Colon (tissue), 2 donors: ENCODE data around the gene TBC1D14.
"Not testable (repeated sequence)": the region's sequence is repeated elsewhere in the genome, so short reads cannot be mapped to it uniquely, and the experiment has no call there.

Experiments used
- FAIRE-seq: peaks from 2 replicates; lab custom pipeline; 2012; peaks lifted over from hg19 to GRCh38; lab: Jason Lieb, UNC
- donor health status: control.
- donor health status: control.

The TBC1D14 gene

DNA sequence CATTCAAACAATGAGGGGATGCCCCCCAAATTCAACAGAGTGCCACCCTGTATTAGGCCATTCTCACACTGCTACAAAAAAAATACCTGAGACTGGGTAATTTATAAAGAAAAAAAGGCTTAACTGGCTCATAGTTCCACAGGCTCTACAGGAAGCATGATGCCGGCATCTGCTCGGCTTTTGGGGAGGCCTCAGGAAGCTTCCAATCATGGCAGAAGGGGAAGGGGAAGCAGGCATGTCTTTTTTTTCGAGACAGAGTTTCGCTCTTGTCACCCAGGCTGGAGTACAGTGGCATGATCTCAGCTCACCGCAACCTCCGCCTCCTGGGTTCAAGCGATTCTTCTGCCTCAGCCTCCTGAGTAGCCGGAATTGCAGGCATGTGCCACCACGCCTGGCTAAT lies 18.7 kb upstream of the TBC1D14 start:
- FAIRE-seq: not testable (repeated sequence)

- FAIRE-seq: no peak
Observed at GRCh38 chr4:6891436-6892170, 18.0 kb upstream of the TBC1D14 start.

GRCh38 chr4:6892190-6892908 lies 17.3 kb upstream of the TBC1D14 start:
- FAIRE-seq: no peak

DNA sequence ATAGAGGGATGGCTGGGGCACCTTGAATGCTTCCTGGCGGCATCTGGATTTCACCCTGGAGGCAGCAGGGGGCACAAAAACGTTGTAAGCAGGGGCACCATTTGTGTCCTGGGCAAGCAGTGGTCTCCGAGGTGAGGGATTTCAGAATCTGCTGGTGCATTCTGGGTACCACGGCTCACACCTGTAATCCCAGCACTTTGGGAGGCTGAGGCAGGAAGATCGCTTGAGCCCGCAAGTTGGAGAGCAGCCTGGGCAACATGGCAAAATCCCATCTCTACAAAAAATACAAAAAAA lies 16.8 kb upstream of the TBC1D14 start:
- FAIRE-seq: no peak

- FAIRE-seq: no peak
Observed at GRCh38 chr4:6893449-6894085, 16.1 kb upstream of the TBC1D14 start.

DNA sequence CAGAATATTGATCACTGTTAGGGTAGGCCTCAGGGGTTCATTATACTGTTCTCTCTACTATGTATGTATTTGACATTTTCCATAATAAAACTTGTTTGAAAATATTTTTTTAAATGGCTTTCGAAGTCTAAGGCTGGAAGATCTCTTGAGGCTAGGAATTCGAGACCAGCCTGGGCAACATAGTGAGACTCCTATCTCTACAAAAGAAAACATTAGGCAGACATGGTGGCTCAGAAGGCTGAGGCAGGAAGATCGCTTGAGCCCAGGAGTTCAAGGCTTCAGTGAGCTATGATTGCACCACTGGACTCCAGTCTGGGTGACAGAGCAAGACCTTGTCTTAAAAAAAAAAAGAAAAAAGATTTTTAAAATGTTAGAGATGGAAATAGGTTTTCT lies 15.5 kb upstream of the TBC1D14 start:
- FAIRE-seq: no peak

- no peak for FAIRE-seq
Observed at GRCh38 chr4:6894528-6895498, 14.8 kb upstream of the TBC1D14 start.

GRCh38 chr4:6896035-6896434 lies 13.6 kb upstream of the TBC1D14 start:
- no peak for FAIRE-seq

DNA sequence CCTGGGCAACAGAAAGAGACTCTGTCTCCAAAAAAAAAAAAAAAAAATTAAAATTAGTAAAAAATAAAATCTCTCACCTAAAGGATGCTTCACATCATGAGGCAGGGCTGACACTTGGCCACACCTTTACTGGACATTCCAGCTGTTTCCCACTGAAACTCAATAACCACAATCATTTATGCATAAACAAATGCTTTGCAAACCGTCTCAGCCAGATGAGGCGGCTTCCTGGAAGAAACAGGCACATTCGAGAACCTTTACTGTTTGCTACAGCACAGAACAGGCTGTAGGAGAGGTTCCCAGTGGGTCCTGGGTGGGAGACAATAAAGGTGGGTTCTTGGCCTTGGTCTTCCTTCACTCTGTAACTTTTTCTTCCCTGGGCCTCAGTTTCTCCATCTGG lies 10.9 kb upstream of the TBC1D14 start:
- no peak for FAIRE-seq

GRCh38 chr4:6900181-6900812 lies 9.3 kb upstream of the TBC1D14 start:
- FAIRE-seq: no peak

GRCh38 chr4:6900956-6901355 lies 8.7 kb upstream of the TBC1D14 start:
- FAIRE-seq: no peak

DNA sequence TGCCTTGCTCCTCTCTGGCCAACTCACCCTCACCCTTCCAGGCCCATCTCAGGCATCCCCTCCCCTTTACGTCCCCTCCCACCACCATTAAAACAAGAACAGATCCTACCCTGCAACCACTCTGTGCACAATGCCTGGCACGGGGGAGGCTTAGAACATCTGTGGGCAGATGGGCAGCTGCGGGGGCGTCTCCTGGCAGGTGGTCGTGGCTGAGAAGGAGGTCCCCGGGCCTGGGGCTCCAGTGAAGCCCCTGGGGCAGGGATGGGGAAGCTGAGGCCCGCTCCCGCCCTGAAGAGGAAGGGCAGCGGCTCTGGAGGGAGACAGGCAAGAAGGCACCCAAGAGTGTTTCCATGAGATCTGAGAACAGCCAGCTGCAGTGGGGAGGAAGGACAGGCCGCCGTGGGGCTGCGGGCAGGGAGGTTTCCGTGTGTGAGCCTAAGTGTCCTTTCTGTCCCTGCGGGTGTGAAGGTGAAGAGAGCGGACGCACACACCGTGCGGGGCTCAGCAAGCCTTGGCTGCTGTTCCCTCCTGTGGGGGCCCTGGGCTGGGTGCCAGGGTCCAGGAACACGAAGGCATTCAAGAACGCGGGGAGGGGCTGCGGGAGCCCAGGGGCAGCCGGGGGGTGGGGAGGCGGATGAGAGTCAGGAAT lies 7.8 kb upstream of the TBC1D14 start:
- FAIRE-seq: no peak

DNA sequence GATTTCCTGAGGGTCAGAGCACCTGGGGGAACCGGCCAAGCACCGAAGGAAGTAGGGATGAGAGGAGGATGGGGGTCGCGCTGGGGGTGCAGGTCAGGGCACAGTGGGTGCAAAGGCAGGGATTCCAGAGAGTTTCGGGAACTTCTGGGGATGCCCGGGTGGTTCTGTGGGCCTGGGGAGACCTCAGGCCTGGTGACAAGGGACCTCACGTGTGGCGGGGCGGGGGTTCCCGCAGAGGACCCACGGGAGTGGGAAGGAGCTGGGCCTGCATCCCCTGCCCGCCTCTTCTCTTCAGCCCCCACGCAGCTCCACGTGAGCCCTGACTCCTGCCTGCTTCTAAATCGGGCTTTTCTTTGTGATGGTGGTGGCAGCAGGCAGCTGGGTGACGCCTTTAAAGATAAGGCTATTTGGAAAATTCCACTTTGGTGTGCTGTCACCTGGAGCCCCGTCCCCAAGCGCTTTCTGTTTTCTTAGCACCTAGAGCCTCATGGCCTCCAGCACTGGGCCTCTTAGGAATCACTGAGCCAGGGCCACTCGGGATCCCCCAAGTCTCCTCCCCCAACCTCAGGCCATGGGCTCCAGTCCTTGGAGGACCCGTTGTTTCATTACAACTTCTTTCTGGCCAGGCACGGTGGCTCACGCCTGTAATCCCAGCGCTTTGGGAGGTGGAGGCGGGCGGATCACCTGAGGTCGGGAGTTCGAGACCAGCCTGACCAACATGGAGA lies 7.1 kb upstream of the TBC1D14 start:
- no peak for FAIRE-seq

DNA sequence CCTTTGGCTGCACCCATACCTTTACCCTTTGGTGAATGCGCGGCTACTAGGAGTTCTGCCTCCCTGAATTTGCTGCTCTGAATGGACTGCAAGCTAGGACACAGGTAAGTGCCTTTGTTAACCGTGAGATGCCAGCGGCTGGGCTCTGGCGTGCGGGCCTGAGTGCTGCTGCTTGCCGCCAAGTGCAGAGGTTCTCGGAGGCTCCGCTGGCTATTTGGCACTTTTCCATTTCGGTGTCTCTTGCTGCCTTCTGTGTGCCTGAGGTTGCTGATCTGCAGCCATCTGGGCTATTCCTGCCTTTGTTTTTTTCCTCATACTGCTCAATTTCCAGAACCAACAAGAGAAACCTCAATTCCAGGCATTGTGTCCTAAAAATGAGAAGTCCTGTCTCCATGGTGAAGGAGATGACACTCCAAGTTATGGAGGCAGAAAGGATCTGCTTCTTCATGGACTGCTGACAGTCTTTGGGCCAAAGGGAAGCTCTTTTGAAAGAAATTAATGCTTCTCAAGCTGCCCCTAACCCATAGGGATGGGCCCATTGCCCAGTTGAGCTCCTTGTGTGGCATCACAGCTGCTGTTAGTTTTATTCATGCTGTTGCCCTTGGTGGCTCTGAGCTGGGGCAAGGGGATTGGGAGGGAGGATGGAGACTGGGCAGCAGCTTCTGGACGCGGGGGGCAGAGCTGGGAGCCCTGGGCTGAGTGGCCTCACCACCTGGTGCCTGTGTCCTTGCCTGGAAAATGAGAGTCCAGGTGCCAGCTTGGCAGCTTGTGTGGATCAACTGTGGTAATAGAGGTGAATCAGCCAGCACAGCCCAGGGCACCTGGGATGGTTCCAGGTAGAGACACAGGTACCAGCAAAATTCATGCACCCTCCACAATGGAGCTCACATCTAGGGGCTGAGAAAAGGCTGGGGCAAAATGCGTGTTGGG lies 3.8 kb upstream of the TBC1D14 start:
- FAIRE-seq: no peak

DNA sequence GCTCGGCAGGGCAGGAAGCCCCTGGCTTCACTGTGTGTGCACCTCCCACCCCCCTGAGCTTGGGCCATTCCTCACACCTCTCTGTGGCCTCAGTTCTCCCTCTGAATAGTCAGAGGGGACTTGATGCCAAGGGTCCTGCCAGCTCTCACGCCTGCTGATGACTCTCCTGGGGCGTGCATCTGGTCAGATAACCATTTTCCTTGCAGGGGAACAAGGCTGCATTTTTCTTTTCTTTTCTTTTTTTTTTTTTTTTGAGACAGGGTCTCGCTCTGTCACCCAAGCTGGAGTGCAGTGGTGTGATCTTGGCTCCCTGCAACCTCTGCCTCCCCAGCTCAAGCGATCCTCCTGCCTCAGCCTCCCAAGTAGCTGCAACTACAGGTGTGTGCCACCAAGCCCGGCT lies 3.1 kb upstream of the TBC1D14 start:
- FAIRE-seq: not testable (repeated sequence)

DNA sequence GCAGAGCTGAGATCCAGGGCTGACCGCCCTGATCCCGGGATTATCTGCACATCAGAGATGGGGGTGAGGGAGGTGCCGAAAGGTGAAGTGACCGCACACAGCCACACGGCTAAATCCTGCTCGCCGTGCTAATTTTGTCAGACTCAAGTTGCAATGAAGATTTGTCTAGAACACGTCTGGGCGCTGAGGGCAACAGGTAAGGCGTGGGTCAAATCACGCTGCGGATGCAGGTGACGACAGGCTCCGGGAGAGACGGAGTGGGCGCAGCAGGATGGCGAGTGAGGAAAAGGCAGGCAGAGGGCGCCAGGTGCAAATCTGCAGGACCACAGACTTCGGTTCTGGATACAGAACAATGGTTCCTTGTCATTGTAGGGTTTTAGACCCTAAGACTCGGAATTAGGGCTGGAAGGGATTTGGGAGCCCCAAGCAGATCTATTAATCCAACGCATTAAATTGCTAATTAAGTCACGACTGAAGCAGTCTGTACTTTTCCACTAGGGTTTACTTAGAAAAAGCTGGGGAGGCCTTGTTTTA lies 1.9 kb upstream of the TBC1D14 start:
- no peak for FAIRE-seq

DNA sequence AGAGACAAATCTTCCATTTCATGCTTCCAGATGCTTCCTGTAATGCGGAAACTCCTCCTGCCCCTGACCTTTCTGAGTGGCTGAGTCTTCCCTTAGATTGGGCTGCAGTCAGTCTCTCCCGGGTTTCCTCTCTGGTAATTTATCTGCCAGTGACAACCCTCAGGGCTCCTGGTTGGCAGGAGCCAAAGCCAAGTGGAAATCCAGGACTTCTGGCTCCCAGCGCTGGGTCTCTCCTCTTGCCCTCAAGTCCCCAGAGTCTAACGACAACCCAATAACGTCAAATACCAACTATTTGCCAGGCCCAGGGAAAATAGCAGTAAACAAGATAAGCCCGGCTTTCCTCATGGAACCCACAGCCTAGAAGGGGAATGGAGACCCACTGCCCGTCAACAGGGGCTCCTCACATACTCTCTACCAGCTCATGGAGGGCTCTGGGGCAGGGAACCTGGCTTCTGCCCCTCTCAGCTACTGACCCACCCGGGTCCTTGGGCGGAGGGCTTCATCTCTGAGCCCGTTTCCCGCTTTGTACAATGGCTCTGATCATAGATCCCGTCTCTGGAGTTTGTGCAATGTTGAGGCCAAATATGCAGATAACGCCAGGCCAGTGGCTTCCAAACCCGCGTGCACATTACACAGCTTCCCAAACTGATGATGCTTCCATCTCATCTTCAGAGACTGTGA lies 1.1 kb upstream of the TBC1D14 start:
- no peak for FAIRE-seq

GRCh38 chr4:6909970-6910339 lies 329 bp downstream of the TBC1D14 start:
- no peak for FAIRE-seq
